Raji (cell line): ENCODE results near the gene TMEM131.

Experiments used
- POLR2A ChIP-seq: IDR thresholded peaks from 2 replicates; pipeline ENCODE4 v1.6.1; 2011; ENCODE audit warnings: low read depth, low read length, control low read depth; ENCODE audit not compliant: insufficient read depth

TMEM131 gene

DNA sequence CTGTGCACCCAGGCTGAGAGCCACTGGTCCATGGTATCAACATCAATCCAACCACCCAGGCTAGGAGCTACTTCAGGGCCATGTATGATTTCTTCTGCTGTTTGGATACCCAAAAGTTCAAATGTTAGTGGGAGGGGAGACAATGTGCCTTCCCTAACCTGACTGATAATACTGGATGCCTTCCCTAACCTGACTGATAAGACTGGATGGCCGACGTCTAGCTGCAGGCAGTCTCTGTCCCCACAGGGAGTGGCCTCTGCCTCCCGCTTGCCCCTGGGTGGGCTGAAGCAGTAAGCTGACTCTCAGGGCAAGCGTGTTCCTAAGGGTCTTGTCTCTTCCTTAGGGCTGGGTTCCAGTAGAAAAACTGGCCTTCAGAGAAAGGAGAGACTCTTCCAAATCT is 216.6 kb downstream of the TMEM131 start:
- no peak for TF ChIP-seq POLR2A

DNA sequence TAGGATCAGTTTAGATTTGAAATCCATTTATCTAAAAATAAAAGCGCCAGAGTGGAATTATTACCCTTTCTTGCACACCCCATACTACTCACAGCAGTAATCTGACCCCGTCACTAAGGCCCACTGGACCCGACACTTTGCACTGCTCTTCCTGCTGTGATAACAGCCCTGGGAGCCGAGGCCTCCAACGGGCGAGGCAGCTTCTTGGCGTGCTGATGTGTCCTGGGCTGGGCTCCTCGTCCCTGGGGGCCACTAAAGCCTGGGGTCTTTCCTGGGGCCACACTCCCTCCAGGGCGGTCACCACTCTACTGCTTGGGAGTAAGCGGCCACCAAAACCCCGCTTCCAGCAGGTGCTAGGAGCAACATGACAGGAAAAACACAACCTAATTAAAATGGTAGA is 220.7 kb downstream of the TMEM131 start:
- no peak for TF ChIP-seq POLR2A

GRCh38 chr2:97774425-97774824 is 221.3 kb downstream of the TMEM131 start:
- no peak for TF ChIP-seq POLR2A

GRCh38 chr2:97770445-97770844 is 225.3 kb downstream of the TMEM131 start:
- no peak for TF ChIP-seq POLR2A

DNA sequence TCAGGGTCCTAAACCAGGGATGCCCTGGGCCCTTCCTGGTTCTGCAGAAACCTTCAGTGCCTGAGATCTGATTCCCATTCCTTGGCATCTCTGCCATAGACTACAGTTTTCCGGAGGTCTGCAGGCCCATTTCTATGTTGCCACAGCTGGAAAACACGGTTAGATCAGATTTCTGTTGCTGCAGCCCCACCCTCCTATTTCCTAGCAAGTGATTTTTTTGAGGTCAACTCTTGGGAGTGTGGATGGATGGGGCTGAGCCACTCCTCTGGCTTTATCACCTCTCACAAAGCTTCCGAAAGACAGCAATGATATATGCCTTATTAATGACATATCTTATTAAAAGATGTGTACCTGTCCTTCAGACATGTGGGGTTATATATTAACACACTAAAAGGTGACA is 226.0 kb downstream of the TMEM131 start:
- TF ChIP-seq POLR2A: no peak

GRCh38 chr2:97769308-97769707 is 226.4 kb downstream of the TMEM131 start:
- no peak for TF ChIP-seq POLR2A

GRCh38 chr2:97766567-97766966 is 229.2 kb downstream of the TMEM131 start:
- TF ChIP-seq POLR2A: no peak

DNA sequence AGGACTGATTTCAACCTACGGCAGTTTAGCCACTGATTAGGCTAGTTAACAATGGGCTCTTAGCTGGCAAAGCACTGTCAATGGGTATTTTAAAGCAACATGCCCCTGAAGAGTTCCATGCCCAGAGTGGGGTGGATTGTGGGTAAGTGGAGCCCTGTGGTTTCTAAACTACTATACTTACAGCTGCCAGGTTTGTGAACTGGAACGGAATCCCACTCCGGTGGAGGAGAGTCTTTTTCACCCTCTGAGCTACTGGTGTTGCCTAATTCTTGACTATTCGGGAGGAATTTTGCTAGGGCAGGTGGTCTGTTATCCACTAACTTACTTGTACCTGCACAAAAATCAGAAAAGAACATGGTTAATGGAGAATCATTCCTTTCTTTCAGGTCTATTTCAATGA is 229.8 kb downstream of the TMEM131 start:
- no peak for TF ChIP-seq POLR2A

GRCh38 chr2:97764559-97765263 is 231.0 kb downstream of the TMEM131 start:
- no peak for TF ChIP-seq POLR2A

DNA sequence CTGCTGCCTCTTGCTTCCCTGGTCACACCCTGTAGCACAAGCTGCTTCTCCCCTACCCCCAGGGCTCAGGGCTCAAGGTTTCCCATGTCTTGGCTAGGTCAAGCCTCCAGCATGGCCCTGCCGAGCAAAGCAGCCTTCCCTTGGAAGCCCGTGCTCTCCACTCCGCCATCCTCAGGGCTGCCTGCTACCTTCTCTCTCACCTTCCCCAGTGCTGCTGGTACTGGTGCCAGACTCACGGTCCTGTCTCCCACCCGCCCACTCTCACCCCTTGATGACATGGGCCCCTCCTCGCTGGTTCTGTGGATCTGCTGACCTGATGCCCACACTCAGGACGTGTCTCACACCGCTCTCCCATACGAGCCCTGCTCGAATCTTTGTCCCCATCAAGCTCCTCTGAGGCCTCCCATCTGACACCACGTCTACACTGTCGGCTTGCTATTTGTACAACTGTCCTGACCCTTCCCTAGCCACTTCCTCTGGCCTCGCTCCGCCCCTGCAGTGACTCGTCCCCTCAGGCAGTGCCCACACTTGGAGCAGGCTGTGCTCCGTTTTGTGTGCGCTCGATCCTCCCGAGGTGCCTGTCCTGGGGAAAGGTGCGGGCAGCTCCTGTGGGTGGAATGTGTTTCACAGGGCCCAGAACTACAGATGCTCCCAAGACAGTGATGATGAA is 232.4 kb downstream of the TMEM131 start:
- TF ChIP-seq POLR2A: no peak

DNA sequence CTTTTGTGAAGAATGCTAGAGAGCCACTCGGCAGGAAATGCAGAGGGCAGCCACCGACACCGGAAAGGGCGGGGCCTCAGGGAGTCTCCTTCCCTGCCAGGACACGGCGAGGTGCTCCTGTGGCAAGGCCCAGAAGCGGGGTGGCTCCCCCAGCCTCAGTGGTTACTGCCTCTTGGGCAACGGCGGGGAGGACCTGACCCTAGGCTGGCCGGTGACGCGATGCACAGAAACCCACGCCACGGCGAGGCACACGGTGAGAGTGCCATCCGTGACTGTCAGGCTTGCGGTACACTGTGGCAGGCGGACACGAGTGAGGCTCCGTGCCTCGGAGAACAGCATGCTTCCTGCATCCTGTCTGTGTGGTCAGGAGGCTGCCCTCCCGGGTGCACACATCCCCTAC is 234.6 kb downstream of the TMEM131 start:
- no peak for TF ChIP-seq POLR2A

DNA sequence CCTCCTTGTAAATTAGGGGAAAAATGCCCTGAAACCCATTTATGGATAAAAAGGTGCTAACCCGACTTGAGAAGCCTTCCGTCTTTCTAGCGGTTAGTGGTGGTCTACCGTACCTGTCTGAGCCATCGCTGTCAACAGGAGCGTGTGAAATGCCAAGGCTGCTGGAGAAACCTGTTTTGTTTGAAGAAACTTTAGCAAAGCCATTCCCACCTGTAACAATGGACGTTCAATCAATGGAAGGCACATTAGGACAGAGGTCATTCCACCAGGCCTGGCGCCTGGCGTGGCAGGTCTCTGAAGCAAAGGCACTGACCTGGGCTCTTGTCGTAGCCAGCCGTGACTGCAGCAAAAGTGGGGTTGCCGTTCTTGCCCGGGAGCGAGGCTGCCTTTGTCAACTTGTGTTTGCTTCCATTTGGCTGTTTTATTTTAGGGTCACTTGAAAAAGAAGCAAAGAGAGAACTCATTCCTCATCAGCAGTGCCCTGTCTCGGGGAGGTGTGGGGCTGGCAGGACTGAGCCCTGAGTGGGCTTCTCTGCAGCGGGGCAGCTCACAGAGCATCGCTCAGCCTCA is 235.2 kb downstream of the TMEM131 start:
- TF ChIP-seq POLR2A: no peak

DNA sequence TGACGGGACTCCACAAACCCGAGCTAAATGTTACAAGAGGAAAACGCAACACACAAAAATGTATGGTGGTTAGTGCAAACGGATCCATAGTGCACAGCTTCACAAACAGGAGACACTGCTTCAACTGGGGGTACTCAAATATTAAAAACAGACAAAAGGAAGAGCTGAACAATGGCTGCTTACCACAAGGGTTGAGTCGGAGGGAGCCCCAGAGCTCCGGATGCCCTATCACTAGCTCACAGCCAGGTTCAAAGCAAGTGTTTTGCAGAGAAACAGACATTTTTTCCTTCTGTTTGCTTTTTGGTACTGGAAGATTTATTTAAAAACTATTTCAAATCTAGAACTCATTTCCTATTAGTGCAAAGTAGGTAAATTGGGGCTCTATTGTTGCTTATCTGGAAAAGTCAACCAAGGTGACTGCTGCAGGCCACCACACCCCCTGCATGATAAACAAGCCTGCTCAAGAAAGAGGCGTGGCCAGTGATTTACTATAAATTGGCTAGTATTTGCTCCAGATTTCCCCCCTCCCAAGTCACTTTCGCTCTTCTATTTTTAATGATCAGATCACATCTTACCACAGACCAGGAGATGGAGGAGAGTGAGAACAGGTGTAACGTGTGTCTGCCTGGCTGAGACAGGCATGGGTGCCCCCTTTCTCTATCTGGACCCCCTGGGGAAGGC is 235.9 kb downstream of the TMEM131 start:
- TF ChIP-seq POLR2A: no peak

- TF ChIP-seq POLR2A: no peak
These were observed 237.5 kb downstream of the TMEM131 start for GRCh38 chr2:97758131-97758705.

DNA sequence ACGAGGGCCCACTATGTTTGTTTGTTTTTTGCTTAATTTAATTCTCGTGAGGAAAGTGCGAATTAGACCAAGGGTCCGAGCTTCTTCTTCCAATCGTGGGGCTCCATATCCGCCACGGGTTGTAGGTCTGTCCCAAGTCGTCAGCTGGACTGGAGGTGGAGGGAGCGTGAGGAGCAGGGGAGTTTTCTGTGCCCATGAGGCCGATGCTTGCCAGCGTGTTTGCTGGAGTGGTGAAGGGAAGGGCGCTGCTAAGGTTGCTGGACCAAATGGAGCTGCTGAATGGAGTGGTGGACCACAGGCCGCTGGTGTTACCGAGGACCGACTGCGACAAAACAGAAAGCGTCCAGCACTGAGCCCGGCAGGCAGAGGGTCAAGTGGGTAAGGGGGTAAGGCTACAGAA is 238.7 kb downstream of the TMEM131 start:
- TF ChIP-seq POLR2A: no peak
